ENCODE results near the gene SAMM50. TPM values are rescaled to one million over a fixed set of nuclear protein-coding genes. Genes with fewer than 3 reads are reported as not detected.

SAMM50 gene
- total RNA-seq, 1 experiment from 2014 or later, result 40.8 TPM

DNA sequence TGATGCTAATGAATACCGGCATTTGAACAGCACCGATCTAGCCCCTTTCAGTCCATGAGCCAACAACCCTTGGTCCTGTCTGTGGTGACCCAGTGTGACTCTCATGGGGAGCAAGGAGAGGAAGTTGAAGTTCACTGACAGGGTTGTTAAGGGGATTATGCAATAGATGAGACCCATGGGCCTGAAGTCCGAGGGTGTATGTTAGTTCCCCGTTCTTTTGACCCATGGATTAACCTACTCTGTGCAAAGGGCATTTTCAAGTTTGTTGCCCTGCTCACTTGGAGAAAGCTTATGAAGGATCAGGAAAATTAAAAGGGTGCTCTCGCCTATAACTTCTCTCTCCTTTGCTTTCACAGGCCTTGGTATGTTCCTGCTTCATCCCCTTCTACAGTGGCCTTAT, 26.8 kb upstream of the SAMM50 start:
- no peaks in the 10 kb centered on the region for H3K27me3 ChIP-seq (ENCODE audit: insufficient read depth, low read length)
- no peak overlapping the region for H3K27ac ChIP-seq (ENCODE audit: low read depth, low read length)
- ChIA-PET RAD21 (ENCODE audit: low non-redundant PET in 1 of 2, low total read pairs in 2 of 2, uncharacterized antibody in 2 of 2, unreplicated experiment in 2 of 2) (no interaction called here), POLR2A (no interaction called here), CTCF (no interaction called here)
- no TSS peak for BruUV-seq (replicated peaks)
- no peaks in the 10 kb centered on the region for H3K9me2 ChIP-seq (ENCODE audit: insufficient read depth)
- ATAC-seq (no peak), DNase-seq (ENCODE audit: low read depth, low spot score) (no peak)
- no peak overlapping the region for H3K4me2 ChIP-seq (ENCODE audit: low read length)
- H3K36me3 ChIP-seq (ENCODE audit: control insufficient read depth in 1 of 2, insufficient read depth in 2 of 2, low read length in 2 of 2), result peaks cover 0 to 11% of the 10 kb centered on the region in 2 experiments; a peak in 2 of 4 replicates
- H3K9ac ChIP-seq (ENCODE audit: low read length), result no peak overlapping the region
- H2AFZ ChIP-seq (ENCODE audit: low read depth, low read length, poor library complexity, severe bottlenecking), result no peak overlapping the region
- H3K79me2 ChIP-seq (ENCODE audit: insufficient read depth, low read length), result no peaks in the 10 kb centered on the region
- H3K4me1 ChIP-seq (ENCODE audit: control insufficient read depth in 1 of 2, insufficient read depth in 2 of 2, low read length in 2 of 2), result peaks cover 14 to 17% of the 10 kb centered on the region in 2 experiments
- no peaks in the 10 kb centered on the region for H4K20me1 ChIP-seq (ENCODE audit: insufficient read depth)
- TF ChIP-seq, protein P1, sequence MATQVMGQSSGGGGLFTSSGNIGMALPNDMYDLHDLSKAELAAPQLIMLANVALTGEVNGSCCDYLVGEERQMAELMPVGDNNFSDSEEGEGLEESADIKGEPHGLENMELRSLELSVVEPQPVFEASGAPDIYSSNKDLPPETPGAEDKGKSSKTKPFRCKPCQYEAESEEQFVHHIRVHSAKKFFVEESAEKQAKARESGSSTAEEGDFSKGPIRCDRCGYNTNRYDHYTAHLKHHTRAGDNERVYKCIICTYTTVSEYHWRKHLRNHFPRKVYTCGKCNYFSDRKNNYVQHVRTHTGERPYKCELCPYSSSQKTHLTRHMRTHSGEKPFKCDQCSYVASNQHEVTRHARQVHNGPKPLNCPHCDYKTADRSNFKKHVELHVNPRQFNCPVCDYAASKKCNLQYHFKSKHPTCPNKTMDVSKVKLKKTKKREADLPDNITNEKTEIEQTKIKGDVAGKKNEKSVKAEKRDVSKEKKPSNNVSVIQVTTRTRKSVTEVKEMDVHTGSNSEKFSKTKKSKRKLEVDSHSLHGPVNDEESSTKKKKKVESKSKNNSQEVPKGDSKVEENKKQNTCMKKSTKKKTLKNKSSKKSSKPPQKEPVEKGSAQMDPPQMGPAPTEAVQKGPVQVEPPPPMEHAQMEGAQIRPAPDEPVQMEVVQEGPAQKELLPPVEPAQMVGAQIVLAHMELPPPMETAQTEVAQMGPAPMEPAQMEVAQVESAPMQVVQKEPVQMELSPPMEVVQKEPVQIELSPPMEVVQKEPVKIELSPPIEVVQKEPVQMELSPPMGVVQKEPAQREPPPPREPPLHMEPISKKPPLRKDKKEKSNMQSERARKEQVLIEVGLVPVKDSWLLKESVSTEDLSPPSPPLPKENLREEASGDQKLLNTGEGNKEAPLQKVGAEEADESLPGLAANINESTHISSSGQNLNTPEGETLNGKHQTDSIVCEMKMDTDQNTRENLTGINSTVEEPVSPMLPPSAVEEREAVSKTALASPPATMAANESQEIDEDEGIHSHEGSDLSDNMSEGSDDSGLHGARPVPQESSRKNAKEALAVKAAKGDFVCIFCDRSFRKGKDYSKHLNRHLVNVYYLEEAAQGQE (IDR thresholded peaks at IDR 0.05; ENCODE audit: low read depth), result no peak
- TF ChIP-seq FOSL1 (IDR thresholded peaks at IDR 0.05; ENCODE audit: low read depth), result no peak
- no peak for TF ChIP-seq ZNF274 (IDR thresholded peaks at IDR 0.05; ENCODE audit: low read depth, low read length)
- TF ChIP-seq ZFX (IDR thresholded peaks at IDR 0.05), result no peak
- TF ChIP-seq JUND (IDR thresholded peaks at IDR 0.05), result no peak
- TF ChIP-seq TCF7L2 (IDR thresholded peaks at IDR 0.05; ENCODE audit: borderline replicate concordance, extremely low read depth, insufficient read depth, insufficient read length), result no peak
- TF ChIP-seq POLR2A (IDR thresholded peaks at IDR 0.05; ENCODE audit: borderline replicate concordance, extremely low read depth, insufficient read depth, insufficient read length), result no peak
- TF ChIP-seq RAD21 (IDR thresholded peaks at IDR 0.05; ENCODE audit: low read depth), result no peak
- no peak for TF ChIP-seq CBX3 (IDR thresholded peaks at IDR 0.05; ENCODE audit: low read depth)
- TF ChIP-seq, protein P2, sequence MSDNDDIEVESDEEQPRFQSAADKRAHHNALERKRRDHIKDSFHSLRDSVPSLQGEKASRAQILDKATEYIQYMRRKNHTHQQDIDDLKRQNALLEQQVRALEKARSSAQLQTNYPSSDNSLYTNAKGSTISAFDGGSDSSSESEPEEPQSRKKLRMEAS (IDR thresholded peaks at IDR 0.05), result no peak
- no peak for TF ChIP-seq EZH2 (IDR thresholded peaks at IDR 0.05)
- TF ChIP-seq SRF (IDR thresholded peaks at IDR 0.05; ENCODE audit: low read depth), result no peak
- no peak for TF ChIP-seq SP1 (IDR thresholded peaks at IDR 0.05; ENCODE audit: low read depth)
- no peak for TF ChIP-seq EGR1 (IDR thresholded peaks at IDR 0.05; ENCODE audit: low read depth)
- H3K4me3 ChIP-seq (replicated peaks in 1 of 2; ENCODE audit: low read depth in 1 of 2, low read length in 2 of 2), result no peak overlapping the region
- H3K9me3 ChIP-seq (ENCODE audit: control insufficient read depth in 1 of 2, insufficient read depth in 1 of 2, low read depth in 1 of 2, low read length in 2 of 2), result no peaks in the 10 kb centered on the region
- intact Hi-C loops (cut with micrococcal nuclease), result no loop called here
